KMS-11 (cell line): ENCODE data around the gene GRK4.
"Not testable (repeated sequence)": the region's sequence is repeated elsewhere in the genome, so short reads cannot be mapped to it uniquely, and the experiment has no call there.

ENCODE experiments used
- H2AFZ ChIP-seq: fragments of 200-600 bp; sonication (generic); 2 replicates; pipeline ENCODE4 v1.6.1; 2016; ENCODE audit warnings: antibody characterized with exemption, mixed run types, low read depth
- H3K27ac ChIP-seq: fragments of 200-600 bp; sonication (generic); 2 replicates; pipeline ENCODE4 v1.6.1; 2016; ENCODE audit warnings: mild to moderate bottlenecking, mixed run types
- H3K27me3 ChIP-seq: fragments of 200-600 bp; sonication (generic); 2 replicates; pipeline ENCODE4 v1.6.1; 2017; ENCODE audit warnings: mild to moderate bottlenecking, low read depth, mixed run types, moderate library complexity; ENCODE audit not compliant: insufficient read depth
- H3K36me3 ChIP-seq: fragments of 200-600 bp; sonication (generic); 2 replicates; pipeline ENCODE4 v1.6.1; 2017; ENCODE audit warnings: mild to moderate bottlenecking, mixed run types; ENCODE audit not compliant: insufficient read depth
- H3K4me1 ChIP-seq: fragments of 200-600 bp; sonication (generic); 2 replicates; pipeline ENCODE4 v1.6.1; 2016; ENCODE audit warnings: mild to moderate bottlenecking, low read depth, mixed run types; ENCODE audit not compliant: poor library complexity, severe bottlenecking
- H3K4me2 ChIP-seq: fragments of 200-600 bp; sonication (generic); 2 replicates; pipeline ENCODE4 v1.7.0; 2016; ENCODE audit warnings: mild to moderate bottlenecking, mixed run types
- H3K4me3 ChIP-seq: fragments of 200-600 bp; sonication (generic); IDR thresholded peaks from 2 replicates; pipeline ENCODE4 v1.6.1; 2017; ENCODE audit warnings: low read depth, low read length, mixed read lengths; ENCODE audit not compliant: insufficient read depth
- H3K79me2 ChIP-seq: fragments of 200-600 bp; sonication (generic); 2 replicates; pipeline ENCODE4 v1.6.1; 2016; ENCODE audit warnings: low read depth, mixed run types; ENCODE audit not compliant: insufficient read depth
- H3K9ac ChIP-seq: fragments of 200-600 bp; sonication (generic); 2 replicates; pipeline ENCODE4 v1.6.1; 2016; ENCODE audit warnings: mild to moderate bottlenecking, mixed run types
- H4K20me1 ChIP-seq: fragments of 200-600 bp; sonication (generic); 2 replicates; pipeline ENCODE4 v1.6.1; 2016; ENCODE audit warnings: mild to moderate bottlenecking, mixed run types; ENCODE audit not compliant: insufficient read depth
- TF ChIP-seq, protein P1 (sequence below): fragments of 200-600 bp; sonication (generic); conservative IDR thresholded peaks from 2 replicates; pipeline ENCODE4 v1.6.1; 2017; ENCODE audit warnings: low read depth, mild to moderate bottlenecking, antibody characterized with exemption, low read length, moderate library complexity, mixed read lengths

Gene GRK4

DNA sequence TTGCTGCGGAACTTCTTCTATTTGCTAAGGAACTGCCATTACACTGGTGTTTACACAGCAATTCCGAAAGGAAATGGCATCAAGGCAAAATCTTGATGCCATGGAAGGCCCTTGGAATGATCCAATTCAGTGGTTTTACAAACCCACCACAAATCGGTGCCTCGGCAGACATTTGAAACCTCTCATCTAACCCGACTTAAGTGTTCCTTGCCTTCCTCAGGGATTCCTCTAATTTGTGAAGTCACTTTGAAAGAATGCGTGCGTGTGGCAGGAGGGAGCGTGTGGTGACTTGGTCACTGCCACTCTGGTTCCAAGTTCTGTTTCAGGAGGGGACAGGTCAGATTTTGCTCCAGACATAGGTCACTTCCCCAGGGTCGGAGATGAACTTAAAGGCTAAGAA, 4.9 kb upstream of the GRK4 start:
- H2AFZ ChIP-seq, result no peak overlapping the region
- peaks cover 11% of the 10 kb centered on the region; the same call in 1 of the 2 replicates for H3K36me3 ChIP-seq
- TF ChIP-seq, protein P1, sequence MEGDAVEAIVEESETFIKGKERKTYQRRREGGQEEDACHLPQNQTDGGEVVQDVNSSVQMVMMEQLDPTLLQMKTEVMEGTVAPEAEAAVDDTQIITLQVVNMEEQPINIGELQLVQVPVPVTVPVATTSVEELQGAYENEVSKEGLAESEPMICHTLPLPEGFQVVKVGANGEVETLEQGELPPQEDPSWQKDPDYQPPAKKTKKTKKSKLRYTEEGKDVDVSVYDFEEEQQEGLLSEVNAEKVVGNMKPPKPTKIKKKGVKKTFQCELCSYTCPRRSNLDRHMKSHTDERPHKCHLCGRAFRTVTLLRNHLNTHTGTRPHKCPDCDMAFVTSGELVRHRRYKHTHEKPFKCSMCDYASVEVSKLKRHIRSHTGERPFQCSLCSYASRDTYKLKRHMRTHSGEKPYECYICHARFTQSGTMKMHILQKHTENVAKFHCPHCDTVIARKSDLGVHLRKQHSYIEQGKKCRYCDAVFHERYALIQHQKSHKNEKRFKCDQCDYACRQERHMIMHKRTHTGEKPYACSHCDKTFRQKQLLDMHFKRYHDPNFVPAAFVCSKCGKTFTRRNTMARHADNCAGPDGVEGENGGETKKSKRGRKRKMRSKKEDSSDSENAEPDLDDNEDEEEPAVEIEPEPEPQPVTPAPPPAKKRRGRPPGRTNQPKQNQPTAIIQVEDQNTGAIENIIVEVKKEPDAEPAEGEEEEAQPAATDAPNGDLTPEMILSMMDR, result no peak
- H3K4me2 ChIP-seq, result no peak overlapping the region
- H3K4me3 ChIP-seq, result no peak overlapping the region
- peaks cover 6% of the 10 kb centered on the region for H3K4me1 ChIP-seq
- no peak overlapping the region for H3K9ac ChIP-seq
- H3K79me2 ChIP-seq, result peaks cover 54% of the 10 kb centered on the region
- H3K27me3 ChIP-seq, result no peaks in the 10 kb centered on the region
- no peaks in the 10 kb centered on the region for H4K20me1 ChIP-seq
- no peak overlapping the region for H3K27ac ChIP-seq

DNA sequence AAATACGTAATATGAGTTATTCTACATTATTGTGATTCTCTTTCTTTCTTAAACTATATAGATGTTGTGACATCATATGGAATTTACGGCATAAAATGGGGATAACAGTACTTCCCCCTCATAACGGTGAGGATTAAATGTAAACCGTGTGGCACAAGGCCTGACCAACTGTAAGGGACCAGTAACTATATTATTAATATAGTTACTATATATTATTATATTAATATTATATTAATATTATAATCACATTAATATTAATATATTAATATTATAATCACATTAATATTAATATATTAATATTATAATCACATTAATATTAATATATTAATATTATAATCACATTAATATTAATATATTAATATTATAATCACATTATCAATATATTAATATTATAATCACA, 2.9 kb upstream of the GRK4 start:
- Histone ChIP-seq H3K79me2 (peaks cover 54% of the 10 kb centered on the region), H3K36me3 (peaks cover 11% of the 10 kb centered on the region; the same call in 1 of the 2 replicates)
- not testable (repeated sequence) for H3K4me2 ChIP-seq, H3K4me3 ChIP-seq, H3K4me1 ChIP-seq, H2AFZ ChIP-seq, H4K20me1 ChIP-seq, H3K9ac ChIP-seq, H3K27ac ChIP-seq, H3K27me3 ChIP-seq

DNA sequence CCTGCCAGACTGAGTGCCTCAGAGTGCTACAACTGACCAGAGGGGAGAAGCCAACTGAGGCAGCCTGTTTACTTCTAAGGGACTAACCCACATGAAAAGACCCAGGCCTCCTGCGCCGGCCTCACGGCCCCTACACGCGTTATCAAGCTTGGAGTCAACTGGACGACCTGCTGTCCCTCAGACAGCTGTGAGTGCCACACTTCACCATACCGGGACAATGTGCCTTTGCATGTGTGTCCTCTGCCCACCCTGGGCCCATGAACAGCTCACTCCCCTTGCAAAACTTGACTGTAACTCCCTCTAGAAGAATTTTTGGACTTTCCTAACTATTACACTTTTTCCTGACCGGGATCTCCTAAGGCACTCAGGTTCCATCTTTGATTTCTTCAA, 2.0 kb upstream of the GRK4 start:
- TF ChIP-seq, protein P1, result no peak
- Histone ChIP-seq H3K79me2 (peaks cover 50% of the 10 kb centered on the region), H3K4me1 (peaks cover 6% of the 10 kb centered on the region), H3K4me3 (no peak overlapping the region), H3K9ac (no peak overlapping the region), H3K4me2 (peak overlapping the region; percentile 78), H4K20me1 (no peaks in the 10 kb centered on the region), H3K27ac (no peak overlapping the region), H3K27me3 (no peaks in the 10 kb centered on the region), H3K36me3 (peaks cover 6% of the 10 kb centered on the region; the same call in 1 of the 2 replicates), H2AFZ (no peak overlapping the region)

DNA sequence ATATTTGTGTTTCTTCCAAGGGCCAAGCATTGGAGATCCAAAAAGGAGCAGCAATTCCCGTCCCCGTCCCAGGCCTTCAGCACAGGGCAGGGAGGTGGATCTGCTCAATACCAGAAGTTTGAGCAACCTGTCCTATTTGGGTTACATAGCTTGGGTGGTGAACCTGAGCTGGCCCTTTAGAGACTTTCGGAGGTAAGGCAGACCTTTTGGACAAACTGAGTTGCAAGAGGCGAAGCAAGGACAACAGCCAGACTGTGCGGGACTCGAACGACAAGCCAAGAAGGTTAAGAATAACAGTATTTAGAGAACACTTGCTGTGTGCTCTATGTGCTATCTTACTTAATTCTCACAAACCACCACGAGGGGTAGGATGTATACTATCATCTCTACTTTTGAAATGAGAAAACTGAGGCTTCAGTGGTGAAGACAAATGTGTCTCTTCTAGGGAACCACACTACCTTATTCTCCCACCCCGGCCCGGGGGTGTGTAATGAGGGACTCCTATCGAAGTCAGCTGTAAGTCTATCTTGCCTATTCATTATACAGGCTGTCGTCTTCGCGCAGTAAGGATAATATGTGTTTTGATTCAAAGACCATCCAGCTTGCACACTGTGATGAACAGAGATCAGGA, 1.4 kb upstream of the GRK4 start:
- peak overlapping the region; percentile 77; the same call in 1 of the 2 replicates for H3K9ac ChIP-seq
- H3K4me3 ChIP-seq, result no peak overlapping the region
- peak overlapping the region; percentile 78 for H3K4me2 ChIP-seq
- H3K27me3 ChIP-seq, result no peaks in the 10 kb centered on the region
- TF ChIP-seq, protein P1, result no peak
- peaks cover 50% of the 10 kb centered on the region for H3K79me2 ChIP-seq
- peaks cover 6% of the 10 kb centered on the region for H3K4me1 ChIP-seq
- H2AFZ ChIP-seq, result no peak overlapping the region
- peak overlapping the region; percentile 45; the same call in 1 of the 2 replicates for H3K27ac ChIP-seq
- H4K20me1 ChIP-seq, result no peaks in the 10 kb centered on the region
- peaks cover 5% of the 10 kb centered on the region; the same call in 1 of the 2 replicates for H3K36me3 ChIP-seq

DNA sequence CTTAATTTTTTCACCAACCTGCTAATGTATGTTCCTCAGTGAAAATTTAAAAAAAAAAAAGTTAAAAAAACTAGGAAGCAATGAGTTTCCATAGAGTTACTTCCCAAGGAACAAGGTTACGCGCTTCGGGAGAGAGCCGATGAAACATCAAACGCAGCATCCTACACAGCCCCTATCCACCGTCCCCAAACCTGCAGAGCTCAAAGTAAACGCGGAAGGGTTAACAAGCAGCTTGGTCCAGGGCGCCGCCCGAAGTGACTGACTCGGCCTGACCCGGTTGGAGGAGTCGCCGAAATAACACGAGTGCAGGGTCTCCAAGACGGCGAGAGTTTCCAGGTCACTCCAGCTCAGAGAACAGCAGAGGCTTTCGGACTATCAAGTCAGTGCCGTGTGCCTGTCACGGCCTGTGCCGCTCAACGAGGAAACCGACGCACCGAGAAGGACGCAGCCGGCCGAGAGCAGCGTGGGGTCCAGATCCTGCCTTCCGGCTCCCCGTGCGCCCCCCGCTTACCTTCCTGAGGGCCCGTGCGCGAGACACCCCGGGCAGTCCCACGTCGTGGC, 677 bp upstream of the GRK4 start:
- H3K27ac ChIP-seq, result peak overlapping the region; percentile 45; the same call in 1 of the 2 replicates
- H2AFZ ChIP-seq, result peak overlapping the region; percentile 79
- no peaks in the 10 kb centered on the region for H4K20me1 ChIP-seq
- TF ChIP-seq, protein P1, result no peak
- no peaks in the 10 kb centered on the region; the same call in 1 of the 2 replicates for H3K36me3 ChIP-seq
- peaks cover 6% of the 10 kb centered on the region for H3K4me1 ChIP-seq
- no peak overlapping the region for H3K4me3 ChIP-seq
- peak overlapping the region; percentile 77; the same call in 1 of the 2 replicates for H3K9ac ChIP-seq
- peaks cover 46% of the 10 kb centered on the region for H3K79me2 ChIP-seq
- H3K4me2 ChIP-seq, result peak overlapping the region; percentile 78
- no peaks in the 10 kb centered on the region for H3K27me3 ChIP-seq
